ENCODE results near the gene CA6.
A peak's percentile ranks its signal among the peaks of the same experiment; 100 is the strongest.
"Not testable (repeated sequence)": the region's sequence is repeated elsewhere in the genome, so short reads cannot be mapped to it uniquely, and the experiment has no call there.

The CA6 gene

DNA sequence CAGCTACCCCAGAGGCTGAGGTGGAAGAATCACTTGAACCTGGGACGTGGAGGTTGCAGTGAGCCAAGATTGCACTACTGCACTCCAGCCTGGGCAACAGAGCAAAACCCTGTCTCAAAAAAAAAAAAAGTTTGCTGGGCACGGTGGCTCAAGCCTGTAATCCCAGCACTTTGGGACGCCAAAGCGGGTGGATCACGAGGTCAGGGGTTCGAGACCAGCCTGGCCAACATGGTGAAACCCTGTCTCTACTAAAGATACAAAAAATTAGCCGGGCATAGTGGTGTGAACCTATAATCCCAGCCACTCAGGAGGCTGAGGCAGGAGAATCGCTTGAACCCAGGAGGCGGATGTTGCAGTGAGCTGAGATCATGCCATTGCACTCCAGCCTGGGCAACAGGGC, 23.2 kb downstream of the CA6 start:
- DNase-seq, result not testable (repeated sequence)

GRCh38 chr1:8969937-8970336, 24.3 kb downstream of the CA6 start:
- DNase-seq, result no peak

DNA sequence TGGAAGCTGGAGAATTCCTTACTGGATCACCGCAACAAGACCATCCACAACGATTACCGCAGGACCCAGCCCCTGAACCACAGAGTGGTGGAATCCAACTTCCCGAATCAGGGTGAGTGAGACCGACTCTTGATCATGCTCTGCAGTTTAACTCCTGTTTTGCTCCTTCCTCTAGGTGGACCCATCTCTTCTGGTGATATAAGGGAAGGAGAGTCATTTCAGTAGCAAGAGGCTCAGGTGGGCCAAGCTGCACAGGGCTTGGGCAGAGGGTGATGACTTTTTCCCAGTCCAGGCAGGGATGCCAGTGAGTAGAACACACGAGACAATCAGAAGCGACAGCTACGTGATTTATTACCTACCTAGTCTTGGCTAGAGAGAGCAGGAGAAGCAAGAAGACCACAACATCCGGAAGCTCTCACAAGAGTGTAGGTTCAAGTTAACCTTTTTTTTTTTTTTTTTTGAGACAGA, 25.2 kb downstream of the CA6 start:
- DNase-seq, result no peak

- no peak for DNase-seq
Measured at GRCh38 chr1:8974551-8974950, 28.9 kb downstream of the CA6 start.

GRCh38 chr1:8976338-8976737, 30.7 kb downstream of the CA6 start:
- DNase-seq, result no peak

- DNase-seq, result no peak
Measured at GRCh38 chr1:8976896-8977450, 31.3 kb downstream of the CA6 start.

DNA sequence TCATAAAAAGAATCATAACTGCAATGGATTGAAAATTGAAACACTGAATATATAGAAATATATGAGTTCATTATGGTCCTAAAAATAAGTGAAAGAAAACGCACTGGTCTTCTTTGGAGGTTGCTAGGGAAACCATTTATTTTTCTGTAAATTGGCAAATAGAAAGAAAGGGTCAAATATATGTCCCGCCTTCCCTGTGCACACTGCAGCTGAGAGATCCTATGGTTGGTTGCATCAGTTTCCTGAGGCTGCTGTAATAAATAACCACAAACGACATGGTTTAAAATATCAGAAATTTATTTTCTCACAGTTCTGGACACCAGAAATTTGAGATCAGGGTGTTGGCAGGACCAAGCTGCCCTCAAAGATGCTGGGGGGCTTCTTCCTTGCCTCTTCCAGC, 35.0 kb downstream of the CA6 start:
- no peak for DNase-seq

GRCh38 chr1:8981169-8981568, 35.5 kb downstream of the CA6 start:
- no peak for DNase-seq

GRCh38 chr1:8984203-8984602, 38.5 kb downstream of the CA6 start:
- DNase-seq, result no peak

- no peak for DNase-seq
Measured at GRCh38 chr1:8984990-8985389, 39.3 kb downstream of the CA6 start.

DNA sequence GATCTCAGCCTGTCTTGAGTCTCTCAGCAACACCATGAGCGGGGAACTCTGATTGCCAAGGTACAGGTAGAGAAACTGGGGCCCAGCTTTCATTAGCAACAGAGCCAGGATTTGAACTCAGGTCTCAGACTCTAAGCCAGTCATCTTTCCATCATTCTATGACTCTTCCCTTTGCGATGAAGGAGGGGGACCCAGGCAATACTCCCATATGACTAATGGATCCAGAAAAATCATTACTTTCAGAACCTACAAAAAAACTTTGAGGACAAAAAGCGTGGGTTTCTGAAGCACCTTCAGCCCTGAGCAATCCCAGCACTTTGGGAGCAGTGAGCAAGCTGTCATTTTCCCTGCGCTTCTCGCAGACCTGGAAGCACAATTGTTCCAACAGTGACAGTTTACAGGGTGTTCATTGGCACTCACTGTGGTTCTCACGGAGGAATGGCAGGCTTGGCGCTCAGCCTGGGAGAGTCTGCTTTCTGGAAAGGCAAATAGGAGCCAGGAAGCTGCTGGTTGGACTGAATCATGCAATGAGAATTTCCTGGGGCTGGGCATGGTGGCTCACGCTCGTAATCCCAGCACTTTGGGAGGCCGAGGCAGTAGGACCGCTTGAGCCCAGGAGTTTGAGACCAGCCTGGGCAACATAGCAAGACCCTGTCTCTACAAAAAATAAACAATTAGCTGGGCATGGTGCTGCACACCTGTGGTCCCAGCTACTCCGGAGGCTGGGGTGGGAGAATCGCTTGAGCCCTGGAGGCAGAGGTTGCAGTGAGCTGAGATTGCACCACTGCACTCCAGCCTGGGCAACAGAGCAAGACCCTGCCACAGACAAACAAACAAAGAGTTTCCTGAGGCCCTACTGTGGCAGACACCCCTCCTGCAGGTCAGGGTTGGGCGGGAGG, 40.5 kb downstream of the CA6 start:
- DNase-seq, result peak in 51 of 56 donors; percentile 6 to 85 (median 45)

GRCh38 chr1:8986814-8987190, 41.1 kb downstream of the CA6 start:
- no peak for DNase-seq

DNA sequence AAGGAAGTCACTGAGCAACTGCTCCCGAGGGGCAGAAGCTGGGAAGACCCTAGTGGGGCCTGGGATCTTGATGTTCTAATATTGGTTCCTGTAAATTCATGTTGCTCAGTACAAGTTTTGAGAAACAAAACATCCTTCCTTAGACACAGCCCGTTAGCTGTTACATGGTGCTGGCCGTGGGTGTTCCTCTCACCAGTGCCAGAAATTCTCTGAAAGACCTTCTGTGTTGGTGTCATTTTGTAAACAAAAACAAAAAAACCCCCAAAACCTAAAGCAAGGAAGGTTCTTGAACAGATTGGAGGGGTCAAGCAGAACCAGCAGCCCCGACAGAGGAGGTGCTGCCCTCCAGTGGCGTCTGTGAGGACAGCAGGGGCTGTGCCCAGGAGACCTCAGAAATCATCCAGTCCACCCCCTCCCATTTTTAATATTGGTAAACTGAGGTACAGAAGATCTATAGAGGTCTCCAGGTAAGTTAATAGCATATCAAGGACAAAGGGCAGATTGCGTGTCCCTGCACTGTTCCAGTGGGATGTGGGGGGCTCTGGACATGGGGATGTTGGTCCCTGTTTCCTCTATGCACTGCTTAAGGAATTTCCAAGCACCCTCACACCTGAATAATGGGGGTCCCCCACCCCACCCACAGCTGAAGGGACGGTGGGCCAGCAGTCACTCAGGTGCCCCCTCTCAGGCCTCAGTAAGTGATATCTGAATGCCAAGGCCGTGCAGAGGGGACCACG, 42.4 kb downstream of the CA6 start:
- DNase-seq, result peak in 47 of 56 donors; percentile 4 to 85 (median 47)

DNA sequence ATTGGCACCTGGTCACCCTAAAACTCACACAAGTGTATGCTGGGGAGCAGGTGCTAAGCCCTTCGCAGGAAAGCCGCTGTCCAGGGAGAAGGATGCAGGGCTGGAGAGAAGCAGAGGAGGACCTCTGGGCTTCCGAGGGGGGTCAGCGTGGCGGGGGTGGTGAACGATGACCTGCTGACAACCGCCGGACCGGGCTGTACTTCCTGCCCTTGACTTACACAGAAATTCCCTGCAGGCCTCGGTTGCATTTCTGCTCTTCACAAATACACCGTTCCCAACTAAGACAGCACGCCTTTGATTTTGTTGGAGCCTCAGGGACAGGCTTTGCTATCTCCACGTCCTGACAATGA, 42.9 kb downstream of the CA6 start:
- DNase-seq, result no peak

DNA sequence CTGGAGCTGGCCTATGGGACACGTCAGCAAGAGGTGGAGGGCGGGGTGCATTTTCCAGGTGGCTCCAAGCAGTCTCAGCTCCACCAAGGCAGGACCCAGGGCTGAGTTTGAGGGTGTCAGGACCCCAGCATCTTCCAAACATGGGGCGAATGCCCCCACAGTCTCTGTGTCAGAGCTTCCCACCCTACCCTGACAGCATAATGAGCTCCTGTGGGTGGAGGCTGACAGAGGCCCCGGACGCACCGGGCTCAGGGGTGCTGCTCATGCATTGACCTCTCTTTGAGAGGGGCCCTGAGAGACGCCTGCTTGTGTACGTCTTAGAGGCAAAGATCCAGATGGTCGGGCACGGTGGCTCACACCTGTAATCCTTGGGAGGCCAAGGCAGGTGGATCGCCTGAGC, 43.4 kb downstream of the CA6 start:
- no peak for DNase-seq

DNA sequence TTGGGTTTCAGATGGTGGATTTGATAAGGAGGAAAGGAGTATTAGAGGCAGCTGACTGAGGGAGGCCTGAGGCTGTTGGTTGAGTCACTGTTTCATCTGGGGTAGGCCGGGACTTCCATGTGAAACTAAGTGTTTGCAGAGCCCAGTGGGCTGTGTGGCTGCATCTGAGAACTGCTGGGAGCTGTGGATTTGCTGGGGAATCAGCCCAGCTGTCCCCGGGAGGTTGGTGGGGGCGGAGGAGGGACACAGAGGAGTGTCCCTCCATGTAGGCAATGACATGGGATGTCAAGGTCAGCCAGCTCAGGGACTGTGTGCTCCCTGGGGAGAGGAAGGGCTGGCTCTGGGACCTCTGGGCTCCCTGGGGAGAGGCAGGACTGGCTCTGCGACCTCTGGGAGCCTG, 44.2 kb downstream of the CA6 start:
- no peak for DNase-seq

DNA sequence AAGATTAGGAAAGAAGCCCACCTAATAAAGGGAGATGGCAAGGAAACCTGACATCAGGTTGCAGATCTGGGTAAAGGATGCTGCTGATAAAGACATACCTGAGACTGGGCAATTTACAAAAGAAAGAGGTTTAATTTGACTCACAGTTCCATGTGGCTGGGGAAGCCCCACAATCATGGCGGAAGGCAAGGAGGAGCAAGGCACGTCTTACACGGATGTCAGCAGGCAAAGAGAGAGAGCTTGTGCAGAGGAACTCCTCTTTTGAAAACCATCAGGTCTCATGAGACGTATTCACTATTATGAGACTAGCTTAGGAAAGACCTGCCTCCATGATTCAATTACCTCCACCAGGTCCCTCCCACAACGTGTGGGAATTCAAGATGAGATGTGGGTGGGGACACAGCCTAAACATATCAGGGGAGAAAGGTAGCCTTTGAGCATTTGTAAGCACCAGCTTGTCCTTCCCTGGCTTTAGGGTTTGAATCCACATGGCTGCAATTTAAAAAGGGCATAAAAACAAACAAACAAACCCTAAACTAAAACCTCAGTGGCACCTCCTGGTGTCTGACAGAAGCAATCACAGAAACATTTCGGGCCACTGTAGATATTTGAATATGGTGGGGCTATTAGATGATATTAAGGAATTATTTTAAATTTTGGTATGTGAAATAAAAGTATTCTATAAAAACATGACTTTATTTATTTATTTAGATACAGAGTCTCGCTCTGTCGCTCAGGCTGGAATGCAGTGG, 47.4 kb downstream of the CA6 start:
- DNase-seq, result no peak

GRCh38 chr1:8993962-8994675, 48.5 kb downstream of the CA6 start:
- DNase-seq, result not testable (repeated sequence)

DNA sequence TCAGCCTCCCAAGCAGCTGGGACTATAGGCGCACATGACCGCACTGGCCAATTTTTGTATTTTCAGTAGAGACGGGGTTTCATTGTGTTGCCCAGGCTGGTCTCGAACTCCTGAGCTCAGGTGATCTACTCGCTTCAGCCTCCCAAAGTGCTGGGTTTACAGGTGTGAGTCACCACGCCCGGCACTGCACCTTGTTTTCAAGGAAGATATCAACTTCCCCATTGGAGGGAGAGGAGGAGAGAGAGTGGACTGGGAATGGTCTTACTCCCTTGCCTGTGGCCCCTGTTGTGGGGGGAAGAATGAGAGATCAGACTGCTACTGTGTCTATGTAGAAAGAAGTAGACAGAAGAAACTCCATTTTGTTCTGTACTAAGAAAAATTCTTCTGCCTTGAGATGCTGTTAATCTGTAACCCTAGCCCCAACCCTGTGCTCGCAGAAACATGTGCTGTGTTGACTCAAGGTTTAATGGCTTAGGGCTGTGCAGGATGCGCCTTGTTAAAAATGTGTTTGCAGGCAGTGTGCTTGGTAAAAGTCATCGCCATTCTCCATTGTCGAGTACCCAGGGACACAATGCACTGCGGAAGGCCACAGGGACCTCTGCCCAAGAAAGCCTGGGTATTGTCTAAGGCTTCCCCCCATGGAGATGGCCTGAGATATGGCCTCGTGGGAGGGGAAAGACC, 56.0 kb downstream of the CA6 start:
- DNase-seq, result not testable (repeated sequence)

GRCh38 chr1:9002215-9002560, 56.5 kb downstream of the CA6 start:
- DNase-seq, result not testable (repeated sequence)
